Activated T-cell treated with anti-CD3 and anti-CD28 coated beads for 24 hours (primary cell): ENCODE measurements around the gene PRPF31.
"Not testable (repeated sequence)": the region's sequence is repeated elsewhere in the genome, so short reads cannot be mapped to it uniquely, and the experiment has no call there.

Experiments used
- DNase-seq: peaks from one replicate; pipeline ENCODE4 v3.0.0-alpha.2; 2020; ENCODE audit warnings: low read depth

Gene PRPF31

DNA sequence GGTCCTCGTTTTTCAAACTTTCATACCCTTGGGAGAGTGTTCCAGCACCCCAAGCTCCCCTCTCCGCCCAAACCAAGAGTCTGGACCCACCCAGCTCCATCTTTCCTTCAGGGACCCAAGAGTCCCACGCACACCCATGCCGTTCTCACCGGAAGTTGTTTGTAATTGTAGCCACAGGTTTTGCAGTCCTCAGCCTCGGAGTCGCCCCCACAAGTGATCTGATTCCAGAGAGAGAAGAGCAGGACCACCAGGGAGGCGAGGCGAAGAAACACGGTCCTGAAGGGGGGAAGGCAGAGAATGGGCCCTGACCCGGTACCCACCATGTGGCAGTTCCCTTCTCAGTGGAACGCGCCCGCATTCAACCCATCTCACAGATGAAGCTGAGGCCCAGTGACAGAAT is 47.3 kb downstream of the PRPF31 start:
- no peak for DNase-seq

- DNase-seq, result peak; percentile 38
Measured at GRCh38 chr19:54164369-54165068, 49.0 kb downstream of the PRPF31 start.

GRCh38 chr19:54165222-54165621 is 49.7 kb downstream of the PRPF31 start:
- no peak for DNase-seq

- peak; percentile 81 for DNase-seq
Measured at GRCh38 chr19:54168174-54168917, 52.8 kb downstream of the PRPF31 start.

- DNase-seq, result no peak
Measured at GRCh38 chr19:54169149-54169740, 53.7 kb downstream of the PRPF31 start.

- not testable (repeated sequence) for DNase-seq
Measured at GRCh38 chr19:54171736-54172431, 56.3 kb downstream of the PRPF31 start.

DNA sequence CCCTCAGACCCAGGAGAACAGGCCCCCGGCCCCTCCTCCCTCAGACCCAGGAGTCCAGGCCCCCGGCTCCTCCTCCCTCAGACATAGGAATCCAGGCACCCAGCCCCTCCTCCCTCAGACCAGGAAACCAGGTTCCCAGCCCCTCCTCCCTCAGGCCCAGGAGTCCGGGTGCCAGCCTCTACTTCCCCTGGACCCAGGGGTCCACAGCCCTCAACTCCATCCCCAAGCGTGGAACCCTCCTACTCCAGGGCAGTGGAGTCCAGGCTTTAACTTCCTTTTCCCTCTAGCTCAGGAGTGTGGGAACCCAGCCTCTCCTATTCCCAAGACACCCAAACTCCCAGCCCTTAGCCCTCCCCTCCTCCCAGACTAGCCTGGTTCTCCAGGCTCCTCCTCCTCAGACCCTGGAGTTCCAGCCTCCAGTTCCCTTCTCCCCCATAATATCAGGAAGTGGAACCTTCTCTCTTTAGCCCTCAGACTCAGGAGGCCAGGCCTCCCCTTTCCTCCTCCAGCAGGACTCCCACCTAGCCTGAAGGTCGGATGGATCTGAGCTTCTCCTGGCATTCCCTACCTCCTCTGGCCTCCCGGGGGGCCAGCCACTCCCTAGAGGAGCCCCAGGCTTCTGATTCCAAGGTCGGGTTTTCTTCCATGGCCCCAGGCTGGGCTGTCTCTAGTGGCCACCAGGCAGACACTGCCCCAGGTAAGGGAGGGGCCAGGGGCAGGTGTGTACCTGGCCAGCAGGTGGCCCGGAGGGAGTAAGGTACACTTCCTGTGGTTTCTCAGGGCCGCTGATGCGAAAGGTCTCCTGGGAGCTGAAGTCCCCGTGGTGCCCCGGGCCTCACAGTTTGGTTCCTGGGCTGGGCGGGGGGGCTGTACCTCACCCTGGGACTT is 57.2 kb downstream of the PRPF31 start, which contains the start of gene TMC4:
Gene TMC4, minus strand, starts transcription at position 690 of the 888 bp plus-strand sequence. Its CDS starts 43 bp downstream, at position 647.
- DNase-seq, result no peak

DNA sequence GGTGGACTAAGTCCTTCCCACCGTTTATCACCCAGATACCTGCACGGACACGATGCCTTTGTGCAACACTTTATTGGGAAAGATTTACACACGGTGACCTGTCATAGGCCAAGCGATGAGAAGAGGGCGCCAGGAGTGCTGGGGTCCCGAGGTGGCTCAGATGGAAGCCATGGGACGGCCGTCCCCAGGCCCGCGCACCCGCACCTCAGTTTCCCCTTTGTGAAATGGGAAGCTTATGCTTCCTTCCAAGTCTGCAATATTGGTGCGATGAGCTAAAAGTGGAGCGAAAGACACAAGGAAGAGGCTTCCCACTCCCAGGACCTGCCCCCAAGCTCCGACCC is 57.8 kb downstream of the PRPF31 start:
- DNase-seq, result no peak

DNA sequence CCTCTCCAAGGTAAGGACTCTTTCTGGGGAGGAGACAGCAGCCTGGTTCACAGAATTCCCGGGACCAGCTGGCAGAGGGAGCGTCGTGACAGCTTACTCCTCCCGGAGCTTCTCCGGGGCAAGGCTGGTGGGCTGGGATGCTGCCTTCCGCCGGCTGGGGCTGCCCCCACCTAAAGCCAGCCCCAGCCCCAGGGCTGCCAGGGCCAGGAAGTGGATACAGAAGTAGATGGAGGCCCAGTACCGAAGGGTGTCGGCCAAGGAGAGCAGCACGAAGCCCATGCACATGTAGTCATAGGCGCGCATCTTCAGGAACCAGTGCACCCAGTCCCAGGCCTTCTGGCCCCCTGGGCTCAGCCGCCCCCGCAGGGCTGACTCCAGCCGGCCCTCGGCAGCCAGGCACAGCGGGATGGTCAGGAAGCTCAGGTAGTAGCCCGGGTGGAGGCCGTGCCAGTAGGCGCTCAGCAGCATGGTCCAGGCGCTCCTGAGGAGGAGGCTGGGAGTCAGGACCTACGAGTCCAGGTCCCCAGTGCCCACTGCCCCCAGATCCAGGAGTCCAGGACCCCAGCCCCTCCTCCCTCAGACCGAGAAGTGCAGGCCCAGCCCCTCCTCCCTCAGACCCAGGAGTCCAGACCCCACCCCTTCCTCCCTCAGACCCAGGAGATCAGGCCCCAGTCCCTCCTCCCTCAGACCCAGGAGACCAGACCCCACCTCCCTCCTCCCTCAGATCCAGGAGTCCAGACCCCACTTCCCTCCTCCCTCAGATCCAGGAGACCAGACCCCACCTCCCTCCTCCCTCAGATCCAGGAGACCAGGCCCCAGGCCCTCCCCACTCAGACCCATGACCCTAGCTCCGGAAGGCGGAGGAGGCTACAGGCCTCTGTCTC is 58.6 kb downstream of the PRPF31 start:
- DNase-seq, result no peak

DNA sequence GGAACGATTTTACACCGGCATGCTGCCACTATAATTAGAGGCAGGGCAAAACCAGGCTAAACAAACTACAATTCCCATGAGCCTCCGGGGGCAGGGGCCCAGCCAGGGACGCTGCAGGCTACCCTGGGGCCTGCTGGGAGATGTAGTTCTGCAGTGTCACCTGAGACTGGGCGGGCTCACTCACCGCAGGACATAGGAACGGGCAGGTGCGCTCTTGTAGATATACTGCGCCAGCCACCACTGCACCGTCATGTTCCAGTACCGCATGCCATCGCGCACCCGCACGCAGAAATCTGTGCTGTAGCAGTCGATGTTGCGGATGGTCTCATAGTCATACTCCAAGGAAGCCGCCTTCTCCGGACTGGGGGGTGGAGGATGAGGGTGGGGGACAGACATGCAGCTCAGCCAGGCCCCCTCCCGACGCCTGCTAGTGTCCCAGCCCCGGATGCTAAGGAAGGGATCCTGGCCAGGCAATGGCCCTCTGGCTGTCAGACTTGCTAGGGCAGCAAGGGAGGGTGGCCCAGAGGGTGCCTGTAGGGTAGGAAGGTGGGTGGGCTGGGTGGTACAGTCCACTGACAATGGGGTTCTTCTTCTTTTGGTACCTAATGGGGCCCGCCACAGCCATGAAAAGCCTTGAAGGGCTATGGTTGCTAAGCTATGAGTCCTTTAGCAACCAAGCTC is 63.2 kb downstream of the PRPF31 start:
- DNase-seq, result no peak

DNA sequence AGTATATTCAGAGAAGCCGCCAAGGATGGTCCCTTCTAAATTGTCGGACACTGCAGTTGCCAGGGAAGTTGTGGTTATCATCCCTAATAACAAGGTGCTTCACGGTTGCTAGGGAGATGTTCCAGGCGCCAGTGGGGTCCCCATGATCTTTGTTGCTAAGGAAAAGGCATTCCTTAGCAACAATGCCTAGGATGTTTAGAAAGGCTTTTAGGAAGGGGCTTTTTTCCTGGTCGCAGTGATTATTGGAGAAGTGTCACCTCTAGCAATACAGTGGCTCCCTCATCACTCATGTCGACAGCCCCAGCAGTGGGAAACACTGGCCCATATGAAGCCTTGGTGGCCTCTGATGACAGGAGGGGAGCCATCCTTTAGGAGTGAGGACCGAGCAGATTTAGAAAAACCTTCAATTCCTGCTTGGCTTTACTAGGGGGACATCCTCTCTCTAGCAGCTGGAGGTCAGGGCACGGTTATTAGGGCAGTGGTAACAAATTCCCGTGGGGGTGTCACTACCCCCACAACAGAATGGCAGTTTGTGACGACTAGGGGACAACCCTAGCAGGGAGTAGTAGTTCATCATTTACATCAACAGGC is 63.8 kb downstream of the PRPF31 start:
- no peak for DNase-seq

- no peak for DNase-seq
Measured at GRCh38 chr19:54179921-54180461, 64.4 kb downstream of the PRPF31 start.

DNA sequence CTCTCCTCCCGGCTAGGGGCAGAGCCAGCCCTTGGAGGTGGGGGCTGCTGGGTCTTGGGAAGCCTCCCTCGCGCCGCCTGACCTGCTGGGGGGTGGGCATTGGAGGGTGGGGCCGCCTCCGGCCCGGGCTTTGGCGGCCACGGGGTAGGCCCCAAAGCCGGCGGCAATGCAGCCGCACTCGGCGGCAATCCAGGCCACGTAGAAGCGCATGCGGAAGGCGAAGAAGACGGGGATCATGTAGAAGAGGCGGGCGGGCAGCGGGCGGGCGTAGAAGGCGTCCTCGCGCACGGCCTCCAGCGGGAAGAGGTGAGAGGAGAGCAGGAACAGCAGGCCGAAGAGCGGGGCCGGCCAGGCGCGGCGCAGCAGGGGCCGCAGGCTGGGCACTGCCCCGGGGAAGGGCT is 65.1 kb downstream of the PRPF31 start:
- DNase-seq, result no peak
